ENCODE measurements around the gene POU6F2. TPM values are rescaled to one million over a fixed set of nuclear protein-coding genes. Genes with fewer than 3 reads are reported as not detected.

The POU6F2 gene
- total RNA-seq, 1 experiment from 2014 or later = not detected

GRCh38 chr7:38962028-38962427 lies 15.7 kb upstream of the POU6F2 start:
- H3K9me3 ChIP-seq (ENCODE audit: control insufficient read depth, insufficient read depth, low read depth, low read length) = no peaks in the 10 kb centered on the region
- no TSS peak for BruUV-seq (replicated peaks)
- TF ChIP-seq SIN3A (IDR thresholded peaks at IDR 0.05; ENCODE audit: borderline replicate concordance, insufficient read depth, low read depth, low read length) (no peak), POLR2AphosphoS5 (IDR thresholded peaks at IDR 0.05; ENCODE audit: low read depth, low read length) (no peak), REST (IDR thresholded peaks at IDR 0.05; ENCODE audit: insufficient read depth in 1 of 2, low read depth in 2 of 2, low read length in 1 of 2) (no peak), TCF7L2 (IDR thresholded peaks at IDR 0.05; ENCODE audit: low read depth, low read length) (no peak)
- TF ChIP-seq, protein P1, sequence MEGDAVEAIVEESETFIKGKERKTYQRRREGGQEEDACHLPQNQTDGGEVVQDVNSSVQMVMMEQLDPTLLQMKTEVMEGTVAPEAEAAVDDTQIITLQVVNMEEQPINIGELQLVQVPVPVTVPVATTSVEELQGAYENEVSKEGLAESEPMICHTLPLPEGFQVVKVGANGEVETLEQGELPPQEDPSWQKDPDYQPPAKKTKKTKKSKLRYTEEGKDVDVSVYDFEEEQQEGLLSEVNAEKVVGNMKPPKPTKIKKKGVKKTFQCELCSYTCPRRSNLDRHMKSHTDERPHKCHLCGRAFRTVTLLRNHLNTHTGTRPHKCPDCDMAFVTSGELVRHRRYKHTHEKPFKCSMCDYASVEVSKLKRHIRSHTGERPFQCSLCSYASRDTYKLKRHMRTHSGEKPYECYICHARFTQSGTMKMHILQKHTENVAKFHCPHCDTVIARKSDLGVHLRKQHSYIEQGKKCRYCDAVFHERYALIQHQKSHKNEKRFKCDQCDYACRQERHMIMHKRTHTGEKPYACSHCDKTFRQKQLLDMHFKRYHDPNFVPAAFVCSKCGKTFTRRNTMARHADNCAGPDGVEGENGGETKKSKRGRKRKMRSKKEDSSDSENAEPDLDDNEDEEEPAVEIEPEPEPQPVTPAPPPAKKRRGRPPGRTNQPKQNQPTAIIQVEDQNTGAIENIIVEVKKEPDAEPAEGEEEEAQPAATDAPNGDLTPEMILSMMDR (IDR thresholded peaks at IDR 0.05) = no peak
- POLR2A ChIA-PET = no interaction called here
- no peak for ATAC-seq
- H3K4me3 ChIP-seq (ENCODE audit: low read depth in 2 of 2, low read length in 2 of 2) = no peak overlapping the region
- H3K36me3 ChIP-seq (ENCODE audit: control insufficient read depth, insufficient read depth, low read length) = no peaks in the 10 kb centered on the region
- H3K27me3 ChIP-seq (ENCODE audit: control insufficient read depth, insufficient read depth, low read length) = peaks cover 3% of the 10 kb centered on the region
- H3K27ac ChIP-seq (ENCODE audit: low read length) = no peak overlapping the region
- intact Hi-C loops (cut with micrococcal nuclease; ENCODE audit: unreplicated experiment) = no loop called here
- DNase-seq (ENCODE audit: low read depth, low spot score) = no peak
- in situ Hi-C loops (cut with HindIII; ENCODE audit: low pct_unique_long_range_greater_than_20kb, low sequenced_read_pairs) = no loop called here
- CTCF ChIA-PET = no interaction called here
- H3K4me1 ChIP-seq (ENCODE audit: control insufficient read depth, insufficient read depth, low read length) = no peaks in the 10 kb centered on the region

DNA sequence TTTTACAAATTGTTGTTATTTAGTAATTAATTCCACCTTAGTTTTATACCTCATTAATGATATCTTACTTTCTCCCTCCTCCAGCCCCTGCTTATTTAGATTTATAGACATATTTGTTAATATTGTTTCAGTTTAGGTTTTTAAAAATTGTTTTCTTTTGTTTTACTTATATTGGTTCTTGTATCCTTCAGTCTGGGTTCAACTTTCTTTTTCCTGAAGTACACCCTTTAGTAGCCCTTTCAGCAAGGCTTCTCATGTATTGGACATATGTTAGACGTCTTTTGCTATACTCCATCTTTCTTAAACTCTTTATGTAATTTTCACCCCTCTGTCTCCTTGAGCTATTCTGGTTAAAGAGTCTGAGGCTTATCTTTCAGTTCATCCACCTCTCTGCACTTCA lies 12.8 kb upstream of the POU6F2 start:
- BruUV-seq (replicated peaks) = no TSS peak
- ChIA-PET CTCF (no interaction called here), POLR2A (no interaction called here)
- ATAC-seq = no peak
- H3K27ac ChIP-seq (ENCODE audit: low read length) = no peak overlapping the region
- no peaks in the 10 kb centered on the region for H3K9me3 ChIP-seq (ENCODE audit: control insufficient read depth, insufficient read depth, low read depth, low read length)
- in situ Hi-C loops (cut with HindIII; ENCODE audit: low pct_unique_long_range_greater_than_20kb, low sequenced_read_pairs) (no loop called here), intact Hi-C loops (cut with micrococcal nuclease; ENCODE audit: unreplicated experiment) (no loop called here)
- H3K36me3 ChIP-seq (ENCODE audit: control insufficient read depth, insufficient read depth, low read length) = no peaks in the 10 kb centered on the region
- H3K4me1 ChIP-seq (ENCODE audit: control insufficient read depth, insufficient read depth, low read length) = no peaks in the 10 kb centered on the region
- TF ChIP-seq REST (IDR thresholded peaks at IDR 0.05; ENCODE audit: insufficient read depth in 1 of 2, low read depth in 2 of 2, low read length in 1 of 2) = no peak
- TF ChIP-seq, protein P1 (IDR thresholded peaks at IDR 0.05) = no peak
- no peak for TF ChIP-seq POLR2AphosphoS5 (IDR thresholded peaks at IDR 0.05; ENCODE audit: low read depth, low read length)
- no peak for TF ChIP-seq TCF7L2 (IDR thresholded peaks at IDR 0.05; ENCODE audit: low read depth, low read length)
- no peak for TF ChIP-seq SIN3A (IDR thresholded peaks at IDR 0.05; ENCODE audit: borderline replicate concordance, insufficient read depth, low read depth, low read length)
- no peak for DNase-seq (ENCODE audit: low read depth, low spot score)
- peaks cover 2% of the 10 kb centered on the region; the same call in 1 of the 2 replicates for H3K27me3 ChIP-seq (ENCODE audit: control insufficient read depth, insufficient read depth, low read length)
- no peak overlapping the region for H3K4me3 ChIP-seq (ENCODE audit: low read depth in 2 of 2, low read length in 2 of 2)
